Heart left ventricle (tissue), 16 donors: ENCODE measurements around the gene PRPS1L1. TPM values are rescaled to one million over a fixed set of nuclear protein-coding genes. Genes with fewer than 3 reads are reported as not detected.

ENCODE experiments used
- ATAC-seq, 4 donors: fragments of 200-7000 bp; cut with Tn5 transposase; one replicate each; pipeline ENCODE4 v1.9.1; 2020 to 2022; ENCODE audit warnings: moderate library complexity in 4 of 4, mild to moderate bottlenecking in 3 of 4, moderate number of reproducible peaks in 1 of 4
- DNase-seq, 5 donors: peaks; one replicate each; pipeline ENCODE4 v3.0.0-alpha.2; 2020
- H3K27ac ChIP-seq, 12 donors: fragments of 200-600 bp; sonication (generic) in 4 of 12; one replicate each; pipeline versions ENCODE4 v1.5.0 to v1.8.0; 2016 to 2022; ENCODE audit warnings: mild to moderate bottlenecking in 2 of 12
- H3K27me3 ChIP-seq, 9 donors: fragments of 200-600 bp; sonication (generic) in 2 of 9; one replicate each; pipeline versions ENCODE4 v1.5.1 to v1.8.0; 2016 to 2022; ENCODE audit warnings: mild to moderate bottlenecking in 3 of 9
- H3K36me3 ChIP-seq, 9 donors: fragments of 200-600 bp; sonication (generic) in 2 of 9; one replicate each; pipeline versions ENCODE4 v1.5.0 to v1.8.0; 2018 to 2022; ENCODE audit warnings: mild to moderate bottlenecking in 2 of 9
- H3K4me1 ChIP-seq, 12 donors: fragments of 200-600 bp; sonication (generic) in 4 of 12; one replicate each; pipeline versions ENCODE4 v1.5.0 to v1.8.0; 2016 to 2022; ENCODE audit warnings: mild to moderate bottlenecking in 3 of 12
- H3K4me3 ChIP-seq, 12 donors: fragments of 200-600 bp; sonication (generic) in 4 of 12; one replicate each; pipeline versions ENCODE4 v1.5.0 to v1.8.0; 2017 to 2022; ENCODE audit warnings: mild to moderate bottlenecking in 9 of 12, moderate library complexity in 4 of 12
- H3K9me3 ChIP-seq, 12 donors: fragments of 200-600 bp; sonication (generic) in 4 of 12; one replicate each; pipeline versions ENCODE4 v1.5.0 to v1.8.0; 2016 to 2022; ENCODE audit warnings: mild to moderate bottlenecking in 1 of 12
- POLR2A ChIP-seq, 2 donors: fragments of 450-650 bp; IDR thresholded peaks; one replicate each; pipeline ENCODE4 v1.6.1; 2017; ENCODE audit warnings: antibody characterized with exemption in 2 of 2, mild to moderate bottlenecking in 2 of 2, moderate library complexity in 2 of 2
- WGBS, 4 donors: extraction: QIAGEN DNeasy Blood & Tissue Kit in 2 of 4; methylation state at CpG; one replicate each; pipeline versions ENCODE4 v1.1.5 to v1.1.7; 2013 to 2018; 5-methylcytosine and 5-hydroxymethylcytosine counted together
- intact Hi-C, 10 donors: fragments of 100-400 bp; cut with DNase I; formaldehyde crosslinking; loops; one replicate each; pipeline versions ENCODE4 v1.11.1 to v1.14.2; 2022
- polyA plus RNA-seq, 2 donors: library from polyadenylated mRNA; stranded (reverse); fragments of 200-250 nt; gene quantifications; one replicate each; pipeline ENCODE4 v1.2.3, GENCODE V29; 2013
- total RNA-seq, 9 donors: library from RNA; depleted of rRNA in 2 of 9; stranded (reverse); fragments of >200 nt in 2 of 9; fragmentation: NEBNext Ultra II Directional in 3 of 9; extraction: Animal tissue kit (Norgen Biotek cat#: 25700) in 3 of 9; gene quantifications; one replicate each; pipeline versions ENCODE4 v1.1.0 to v1.2.4, GENCODE V29; 2016 to 2023
- TF ChIP-seq, protein P1 (sequence below), 12 donors: fragments of 200-600 bp; sonication (generic) in 4 of 12; IDR thresholded peaks; one replicate each; pipeline versions ENCODE4 v1.5.0 to v1.8.0; 2018 to 2022; ENCODE audit warnings: antibody characterized with exemption in 12 of 12, mild to moderate bottlenecking in 5 of 12
- donor health status: ischemic (EF 13 %, LVEDD 7.1; RV severe dilation, severe dysfunction).
- donor health status: healthy with polysubstance abuse.
- donor health status: DM: no; HTN: yes; CAD: no.
- donor health status: DM: no; HTN: no; CAD: no.
- donor health status: ischemic (EF 25% LVEDD 6.9; RV normal size, moderate dysfunction).
- donor health status: ischemic (EF 25% LVEDD 5.7; RV mildly dilated, moderate dysfunction).
- donor health status: healthy.
- donor health status: DM: yes; HTN: yes; CAD: no.
- donor health status: ischemic (EF 35%, LVEDD 5.7; RV mildly dilated, moderate dysfunction).
- donor health status: nonischemic (EF 11% LVEDD 7.7; RV severe dilation, severe dysfunction).
- donor health status: DM: yes; HTN: yes; CAD: no.
- donor health status: PGD.
- donor health status: ischemic (EF 29% LVEDD 5.4; RV normal size, mild dysfunction).
- donor health status: nonischemic (EF 23%, LVEDD 6.1; RV moderate dilation, normal function).

The PRPS1L1 gene
- total and polyA plus RNA-seq, 11 donors, result not detected

DNA sequence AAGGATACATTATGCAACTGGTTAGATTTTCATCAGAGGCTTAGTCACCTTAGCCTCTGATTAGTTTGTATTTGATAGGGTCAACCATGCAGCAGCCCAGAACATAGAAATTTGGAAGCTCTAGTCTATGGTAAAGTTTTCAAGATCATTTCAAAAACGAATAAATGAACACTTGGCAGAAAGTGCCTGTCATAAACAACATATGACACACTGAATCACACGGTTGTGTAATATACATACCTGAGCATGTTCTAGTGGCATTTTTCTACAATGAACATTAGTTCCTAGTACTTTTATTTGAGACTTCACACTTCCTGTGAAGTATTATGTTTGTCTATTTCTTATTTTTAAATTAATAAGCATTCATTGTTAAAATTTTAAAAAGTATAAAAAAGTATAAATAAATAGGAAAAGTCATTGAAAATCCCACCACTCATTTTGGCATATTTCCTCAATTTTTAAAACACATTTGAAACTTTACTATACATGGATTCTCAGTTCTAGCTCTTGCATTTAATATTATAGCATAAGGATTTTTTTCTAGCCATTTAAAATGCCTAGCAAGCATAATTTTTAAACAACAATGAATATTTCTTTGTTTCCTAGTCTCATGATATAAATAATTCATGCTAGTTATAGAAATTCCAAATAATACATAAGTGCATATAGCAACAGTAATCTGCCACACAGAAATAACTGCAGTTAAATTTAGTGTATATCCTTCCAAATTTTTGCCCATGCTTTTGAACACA, 25.7 kb upstream of the PRPS1L1 start:
- Histone ChIP-seq H3K4me1 (no peaks in the 10 kb centered on the region), H3K9me3 (no peaks in the 10 kb centered on the region), H3K27me3 (no peaks in the 10 kb centered on the region), H3K27ac (no peak overlapping the region), H3K36me3 (no peaks in the 10 kb centered on the region), H3K4me3 (no peak overlapping the region)
- no peak for ATAC-seq
- no peak for DNase-seq
- TF ChIP-seq POLR2A (IDR thresholded peaks at IDR 0.05), result no peak
- TF ChIP-seq, protein P1, sequence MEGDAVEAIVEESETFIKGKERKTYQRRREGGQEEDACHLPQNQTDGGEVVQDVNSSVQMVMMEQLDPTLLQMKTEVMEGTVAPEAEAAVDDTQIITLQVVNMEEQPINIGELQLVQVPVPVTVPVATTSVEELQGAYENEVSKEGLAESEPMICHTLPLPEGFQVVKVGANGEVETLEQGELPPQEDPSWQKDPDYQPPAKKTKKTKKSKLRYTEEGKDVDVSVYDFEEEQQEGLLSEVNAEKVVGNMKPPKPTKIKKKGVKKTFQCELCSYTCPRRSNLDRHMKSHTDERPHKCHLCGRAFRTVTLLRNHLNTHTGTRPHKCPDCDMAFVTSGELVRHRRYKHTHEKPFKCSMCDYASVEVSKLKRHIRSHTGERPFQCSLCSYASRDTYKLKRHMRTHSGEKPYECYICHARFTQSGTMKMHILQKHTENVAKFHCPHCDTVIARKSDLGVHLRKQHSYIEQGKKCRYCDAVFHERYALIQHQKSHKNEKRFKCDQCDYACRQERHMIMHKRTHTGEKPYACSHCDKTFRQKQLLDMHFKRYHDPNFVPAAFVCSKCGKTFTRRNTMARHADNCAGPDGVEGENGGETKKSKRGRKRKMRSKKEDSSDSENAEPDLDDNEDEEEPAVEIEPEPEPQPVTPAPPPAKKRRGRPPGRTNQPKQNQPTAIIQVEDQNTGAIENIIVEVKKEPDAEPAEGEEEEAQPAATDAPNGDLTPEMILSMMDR (IDR thresholded peaks at IDR 0.05), result no peak
- intact Hi-C loops, result no loop called here
- WGBS, 4 donors, result 56 to 63% (median 61%) methylated on average over 2 of the region's 2 CpGs

DNA sequence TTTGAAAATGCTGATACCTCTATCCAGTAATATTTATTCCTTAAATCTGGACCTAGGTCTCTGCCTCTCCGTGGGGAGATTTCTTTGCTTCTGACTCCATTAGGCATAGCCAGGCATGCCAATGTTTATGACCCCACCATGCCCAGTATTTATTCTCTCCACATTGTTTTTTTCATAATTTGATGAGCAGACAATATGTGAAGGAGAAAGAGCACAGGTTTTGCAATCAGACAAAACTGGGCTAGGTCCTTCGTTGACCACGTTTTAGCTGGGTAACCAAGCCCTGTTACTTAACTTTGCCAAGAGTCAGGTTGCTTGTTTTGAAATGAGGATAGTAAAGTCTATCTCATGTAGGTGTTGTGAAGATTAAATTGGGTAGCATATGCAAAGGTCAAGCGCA, 21.6 kb upstream of the PRPS1L1 start:
- Histone ChIP-seq H3K27ac (no peak overlapping the region), H3K4me1 (no peaks in the 10 kb centered on the region), H3K4me3 (no peak overlapping the region), H3K27me3 (no peaks in the 10 kb centered on the region), H3K36me3 (no peaks in the 10 kb centered on the region), H3K9me3 (no peaks in the 10 kb centered on the region)
- DNase-seq (no peak), ATAC-seq (no peak)
- no peak for TF ChIP-seq POLR2A (IDR thresholded peaks at IDR 0.05)
- TF ChIP-seq, protein P1 (IDR thresholded peaks at IDR 0.05), result no peak
- intact Hi-C loops, result no loop called here
- 66 to 93% (median 82%) methylated on average over 4 of the region's 4 CpGs for WGBS, 4 donors

- TF ChIP-seq, protein P1 (IDR thresholded peaks at IDR 0.05), result no peak
- TF ChIP-seq POLR2A (IDR thresholded peaks at IDR 0.05), result no peak
- ATAC-seq (no peak), DNase-seq (no peak)
- no peaks in the 10 kb centered on the region for H3K4me1 ChIP-seq
- H3K4me3 ChIP-seq, result no peak overlapping the region
- H3K9me3 ChIP-seq, result no peaks in the 10 kb centered on the region
- intact Hi-C loops, result no loop called here
- H3K27ac ChIP-seq, result no peak overlapping the region
- H3K36me3 ChIP-seq, result no peaks in the 10 kb centered on the region
- no peaks in the 10 kb centered on the region for H3K27me3 ChIP-seq
- WGBS, 4 donors, result 27 to 41% (median 34%) methylated on average over 1 of the region's 1 CpG
These were observed 19.0 kb upstream of the PRPS1L1 start for GRCh38 chr7:18046601-18047000.

GRCh38 chr7:18045171-18045570, 17.5 kb upstream of the PRPS1L1 start:
- Histone ChIP-seq H3K27ac (no peak overlapping the region), H3K4me1 (peaks cover 0 to 6% (median 0%) of the 10 kb centered on the region in 12 donors), H3K9me3 (no peaks in the 10 kb centered on the region), H3K4me3 (no peak overlapping the region), H3K36me3 (no peaks in the 10 kb centered on the region), H3K27me3 (no peaks in the 10 kb centered on the region)
- DNase-seq (no peak), ATAC-seq (no peak)
- WGBS, 4 donors, result 67 to 78% (median 74%) methylated on average over 3 of the region's 3 CpGs
- TF ChIP-seq, protein P1 (IDR thresholded peaks at IDR 0.05), result no peak
- TF ChIP-seq POLR2A (IDR thresholded peaks at IDR 0.05), result no peak
- intact Hi-C loops, result no loop called here
